ENCODE data around the gene OPCML.

GRCh38 chr11:133263332-133263731, 269.0 kb downstream of the OPCML start:
- TF ChIP-seq CTCF (IDR thresholded peaks at IDR 0.05; ENCODE audit: low read length) (no peak), EZH2 (IDR thresholded peaks at IDR 0.05; ENCODE audit: borderline replicate concordance, low read length) (no peak)

Data from OCI-LY1 (cell line).